ENCODE data around the gene PER3. TPM values are rescaled to one million over a fixed set of nuclear protein-coding genes. Genes with fewer than 3 reads are reported as not detected.

The PER3 gene
- total RNA-seq, 1 donor from 2014 or later = 2.9 TPM

- H3K36me3 Mint-ChIP-seq (ENCODE audit: insufficient read depth) = peaks cover 19% of the 10 kb centered on the region
- no peak overlapping the region for H3K27ac Mint-ChIP-seq
- H3K4me3 Mint-ChIP-seq (ENCODE audit: low read depth) = no peak overlapping the region
- DNase-seq (ENCODE audit: low spot score, unreplicated experiment) = no peak
- TF ChIP-seq CTCF (IDR thresholded peaks at IDR 0.05; ENCODE audit: unreplicated experiment) = no peak
- H3K9me3 Mint-ChIP-seq (ENCODE audit: low read depth) = peaks cover 20% of the 10 kb centered on the region
- H3K4me1 Mint-ChIP-seq (ENCODE audit: low read depth) = no peaks in the 10 kb centered on the region
- peaks cover 2% of the 10 kb centered on the region for H3K27me3 Mint-ChIP-seq
These were observed 58.4 kb downstream of the PER3 start for GRCh38 chr1:7842517-7842916.

- no peak overlapping the region for H3K27ac Mint-ChIP-seq
- H3K36me3 Mint-ChIP-seq (ENCODE audit: insufficient read depth) = no peaks in the 10 kb centered on the region
- H3K27me3 Mint-ChIP-seq = peaks cover 10% of the 10 kb centered on the region
- no peaks in the 10 kb centered on the region for H3K9me3 Mint-ChIP-seq (ENCODE audit: low read depth)
- no peak for TF ChIP-seq CTCF (IDR thresholded peaks at IDR 0.05; ENCODE audit: unreplicated experiment)
- no peak for DNase-seq (ENCODE audit: low spot score, unreplicated experiment)
- no peak overlapping the region for H3K4me3 Mint-ChIP-seq (ENCODE audit: low read depth)
- H3K4me1 Mint-ChIP-seq (ENCODE audit: low read depth) = no peaks in the 10 kb centered on the region
These were observed 61.7 kb downstream of the PER3 start for GRCh38 chr1:7845761-7846160.

GRCh38 chr1:7846656-7847055 lies 62.6 kb downstream of the PER3 start:
- H3K4me3 Mint-ChIP-seq (ENCODE audit: low read depth) = no peak overlapping the region
- H3K27me3 Mint-ChIP-seq = peaks cover 18% of the 10 kb centered on the region
- DNase-seq (ENCODE audit: low spot score, unreplicated experiment) = no peak
- no peaks in the 10 kb centered on the region for H3K36me3 Mint-ChIP-seq (ENCODE audit: insufficient read depth)
- H3K27ac Mint-ChIP-seq = no peak overlapping the region
- no peaks in the 10 kb centered on the region for H3K9me3 Mint-ChIP-seq (ENCODE audit: low read depth)
- TF ChIP-seq CTCF (IDR thresholded peaks at IDR 0.05; ENCODE audit: unreplicated experiment) = no peak
- H3K4me1 Mint-ChIP-seq (ENCODE audit: low read depth) = peaks cover 1% of the 10 kb centered on the region

- Mint-ChIP-seq H3K9me3 (ENCODE audit: low read depth) (no peaks in the 10 kb centered on the region), H3K4me3 (ENCODE audit: low read depth) (no peak overlapping the region), H3K27me3 (peaks cover 19% of the 10 kb centered on the region), H3K4me1 (ENCODE audit: low read depth) (peaks cover 2% of the 10 kb centered on the region), H3K36me3 (ENCODE audit: insufficient read depth) (no peaks in the 10 kb centered on the region), H3K27ac (no peak overlapping the region)
- no peak for DNase-seq (ENCODE audit: low spot score, unreplicated experiment)
- TF ChIP-seq CTCF (IDR thresholded peaks at IDR 0.05; ENCODE audit: unreplicated experiment) = no peak
These were observed 63.5 kb downstream of the PER3 start for GRCh38 chr1:7847599-7847998.

- Mint-ChIP-seq H3K36me3 (ENCODE audit: insufficient read depth) (no peaks in the 10 kb centered on the region), H3K4me3 (ENCODE audit: low read depth) (no peak overlapping the region), H3K9me3 (ENCODE audit: low read depth) (no peaks in the 10 kb centered on the region), H3K27ac (no peak overlapping the region), H3K4me1 (ENCODE audit: low read depth) (peaks cover 9% of the 10 kb centered on the region), H3K27me3 (peaks cover 33% of the 10 kb centered on the region)
- TF ChIP-seq CTCF (IDR thresholded peaks at IDR 0.05; ENCODE audit: unreplicated experiment) = no peak
- DNase-seq (ENCODE audit: low spot score, unreplicated experiment) = no peak
These were observed 66.7 kb downstream of the PER3 start for GRCh38 chr1:7850786-7851185.
